Transverse colon (tissue), 4 donors: Measurements from ENCODE around the gene TMTC2. TPM values are rescaled to one million over a fixed set of nuclear protein-coding genes. Genes with fewer than 3 reads are reported as not detected.

Source experiments
- DNase-seq: peaks from one replicate; pipeline ENCODE4 v3.0.0-alpha.2; 2019
- H3K27ac ChIP-seq, 4 donors: fragments of 200-600 bp; sonication (generic); 2 replicates each; pipeline ENCODE4 v1.5.1; 2016 to 2018; ENCODE audit warnings: inconsistent platforms in 4 of 4
- H3K27me3 ChIP-seq: fragments of 200-600 bp; sonication (generic); 2 replicates; pipeline ENCODE4 v1.5.1; 2017; ENCODE audit warnings: inconsistent platforms
- H3K36me3 ChIP-seq, 4 donors: fragments of 200-600 bp; sonication (generic); 2 replicates each; pipeline ENCODE4 v1.5.1; 2017 to 2019; ENCODE audit warnings: inconsistent platforms in 4 of 4
- H3K4me1 ChIP-seq, 4 donors: fragments of 200-600 bp; sonication (generic); 2 replicates each; pipeline ENCODE4 v1.5.1; 2017 to 2020; ENCODE audit warnings: inconsistent platforms in 4 of 4
- H3K4me3 ChIP-seq, 4 donors: fragments of 200-600 bp; sonication (generic); 1 replicate in 1 of 4; 2 replicates in 3 of 4; pipeline versions ENCODE4 v1.5.1 to v1.6.1; 2017 to 2019; ENCODE audit warnings: inconsistent platforms in 4 of 4
- H3K9me3 ChIP-seq, 2 donors: fragments of 200-600 bp; sonication (generic); 2 replicates each; pipeline ENCODE4 v1.5.1; 2017 to 2019; ENCODE audit warnings: inconsistent platforms in 2 of 2
- CTCF ChIP-seq, 5 experiments: fragments of 200-600 bp in 3 of 5; fragments of 450-650 bp in 2 of 5; sonication (generic) in 3 of 5; IDR thresholded peaks; 1 replicate in 2 of 5; 2 replicates in 3 of 5; pipeline ENCODE4 v1.5.1; 2016 to 2017; ENCODE audit warnings: antibody characterized with exemption in 5 of 5, inconsistent platforms in 3 of 5, mild to moderate bottlenecking in 2 of 5, moderate library complexity in 1 of 5
- EP300 ChIP-seq: sonication (generic); formaldehyde crosslinking; IDR thresholded peaks from one replicate; pipeline ENCODE4 v1.6.1; 2017; ENCODE audit warnings: antibody characterized with exemption, low read depth
- POLR2A ChIP-seq: fragments of 450-650 bp; IDR thresholded peaks from one replicate; pipeline ENCODE4 v1.6.1; 2016; ENCODE audit warnings: antibody characterized with exemption, mild to moderate bottlenecking, moderate library complexity
- POLR2AphosphoS5 ChIP-seq, 3 donors: sonication (generic); formaldehyde crosslinking; IDR thresholded peaks; one replicate each; pipeline ENCODE4 v1.6.1; 2016; ENCODE audit warnings: antibody characterized with exemption in 3 of 3
- WGBS, 2 donors: methylation state at CpG; one replicate each; pipeline ENCODE4 v1.1.5; 2018; ENCODE audit warnings: low coverage in 1 of 2; 5-methylcytosine and 5-hydroxymethylcytosine counted together
- in situ Hi-C, 4 donors: fragments of 200-750 bp; cut with MboI; loops; one replicate each; pipeline versions ENCODE4 v1.15.0 to v1.15.1; 2017; ENCODE audit warnings: low sequenced_read_pairs in 3 of 4, low pct_ligation_motif_present in 1 of 4, low pct_unique_long_range_greater_than_20kb in 1 of 4
- intact Hi-C: fragments of 100-400 bp; cut with DNase I; formaldehyde crosslinking; loops from one replicate; pipeline ENCODE4 v1.15.1; 2023; ENCODE audit warnings: low total_unique reads
- total RNA-seq, 4 donors: library from RNA; depleted of rRNA; stranded (reverse); fragments of >200 nt; gene quantifications; one replicate each; pipeline ENCODE4 v1.1.0, GENCODE V29; 2016

TMTC2 gene
- total RNA-seq, 4 donors from 2014 or later: 11.3 to 19.8 (median 17.1) TPM

DNA sequence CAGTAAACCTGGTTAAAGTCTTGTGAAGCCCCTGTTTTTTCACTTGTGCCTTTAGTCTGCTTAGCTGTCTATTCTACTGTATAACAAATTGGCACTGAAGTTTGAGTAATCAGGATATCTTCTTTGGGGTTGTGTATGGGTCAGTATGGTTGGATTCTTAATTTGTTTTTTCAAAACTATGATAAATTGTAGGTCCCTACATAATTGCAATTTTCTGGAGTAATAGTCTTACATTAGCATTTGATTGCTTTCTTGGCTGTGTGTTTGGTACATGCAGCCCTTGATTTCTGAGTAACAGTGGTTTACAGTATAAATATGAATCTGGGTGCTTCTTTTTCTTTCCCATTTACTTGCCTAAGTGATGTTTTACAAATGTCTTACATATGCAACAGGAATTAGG lies 186.6 kb downstream of the TMTC2 start:
- DNase-seq: no peak
- intact Hi-C loops (no loop called here), in situ Hi-C loops (no loop called here)
- TF ChIP-seq POLR2AphosphoS5 (IDR thresholded peaks at IDR 0.05): no peak
- Histone ChIP-seq H3K4me1 (peaks cover 0 to 22% (median 3%) of the 10 kb centered on the region in 4 donors), H3K36me3 (no peaks in the 10 kb centered on the region), H3K4me3 (no peak overlapping the region), H3K27ac (no peak overlapping the region), H3K9me3 (no peaks in the 10 kb centered on the region), H3K27me3 (no peaks in the 10 kb centered on the region)

DNA sequence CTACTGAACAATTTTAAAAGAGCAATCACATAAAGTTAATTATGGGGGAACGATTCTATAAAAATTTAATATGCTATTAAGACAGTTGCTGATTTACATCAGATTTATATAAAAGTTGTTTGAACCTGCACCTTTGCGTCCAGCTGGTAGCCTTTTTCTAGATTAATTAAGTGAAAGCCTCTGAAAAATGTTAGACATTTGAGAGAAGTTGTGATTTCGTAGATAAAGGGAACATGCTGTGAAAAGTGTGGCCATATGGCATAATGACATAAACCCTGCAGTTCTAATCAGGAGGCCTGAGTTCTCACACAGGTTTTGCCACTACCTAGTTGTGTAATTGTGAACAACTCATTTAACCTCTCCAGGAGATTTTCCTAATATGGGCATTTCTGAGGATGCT lies 187.2 kb downstream of the TMTC2 start:
- H3K27ac ChIP-seq: no peak overlapping the region
- in situ Hi-C loops (no loop called here), intact Hi-C loops (no loop called here)
- H3K27me3 ChIP-seq: no peaks in the 10 kb centered on the region
- peaks cover 0 to 22% (median 3%) of the 10 kb centered on the region in 4 donors for H3K4me1 ChIP-seq
- DNase-seq: no peak
- H3K36me3 ChIP-seq: no peaks in the 10 kb centered on the region
- H3K4me3 ChIP-seq: no peak overlapping the region
- WGBS, 2 donors: 84 to 89% methylated on average over 3 of the region's 3 CpGs
- no peaks in the 10 kb centered on the region for H3K9me3 ChIP-seq
- no peak for TF ChIP-seq POLR2AphosphoS5 (IDR thresholded peaks at IDR 0.05)

GRCh38 chr12:82874945-82875344 lies 188.2 kb downstream of the TMTC2 start:
- in situ Hi-C loops: no loop called here
- WGBS, 2 donors: 62 to 80% methylated on average over 1 of the region's 1 CpG
- peaks cover 0 to 26% (median 3%) of the 10 kb centered on the region in 4 donors for H3K4me1 ChIP-seq

GRCh38 chr12:82876075-82876474 lies 189.4 kb downstream of the TMTC2 start:
- Histone ChIP-seq H3K9me3 (no peaks in the 10 kb centered on the region), H3K4me3 (no peak overlapping the region), H3K36me3 (no peaks in the 10 kb centered on the region), H3K27ac (no peak overlapping the region), H3K4me1 (peaks cover 0 to 23% (median 5%) of the 10 kb centered on the region in 4 donors), H3K27me3 (no peaks in the 10 kb centered on the region)
- intact Hi-C loops (no loop called here), in situ Hi-C loops (no loop called here)
- 73% methylated on average over 2 of the region's 2 CpGs for WGBS, 2 donors
- TF ChIP-seq POLR2AphosphoS5 (IDR thresholded peaks at IDR 0.05) (no peak), POLR2A (no peak), EP300 (no peak), CTCF (IDR thresholded peaks at IDR 0.05) (no peak)
- DNase-seq: no peak

More at GRCh38 chr12:82874945-82875344, 188.2 kb downstream of the TMTC2 start:
- H3K27ac ChIP-seq: no peak overlapping the region
- intact Hi-C loops: no loop called here
- DNase-seq: no peak
- H3K4me3 ChIP-seq: no peak overlapping the region
- H3K9me3 ChIP-seq: no peaks in the 10 kb centered on the region
- no peaks in the 10 kb centered on the region for H3K36me3 ChIP-seq
- H3K27me3 ChIP-seq: no peaks in the 10 kb centered on the region
- no peak for TF ChIP-seq EP300
- no peak for TF ChIP-seq CTCF (IDR thresholded peaks at IDR 0.05)
- no peak for TF ChIP-seq POLR2AphosphoS5 (IDR thresholded peaks at IDR 0.05)
- TF ChIP-seq POLR2A: no peak

DNA sequence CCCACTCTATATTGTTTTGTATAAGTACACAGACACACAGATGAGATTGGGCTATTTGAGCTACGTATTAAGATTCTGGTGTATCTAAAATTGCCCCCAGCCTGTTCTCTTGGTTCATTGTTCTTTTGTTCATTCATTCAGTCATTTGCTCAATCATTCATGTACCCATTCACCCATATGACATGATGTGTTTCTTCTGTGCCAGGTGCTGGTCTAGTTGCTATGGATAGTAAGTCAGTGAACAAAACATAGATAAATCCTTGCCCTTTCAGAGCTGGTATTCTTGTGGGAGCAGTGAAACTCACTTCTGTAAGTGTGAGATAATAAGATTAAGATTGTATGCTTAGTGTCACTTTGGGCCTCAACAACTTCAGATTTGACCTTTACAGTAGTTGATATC lies 191.3 kb downstream of the TMTC2 start:
- WGBS, 2 donors: 86 to 87% methylated on average over 1 of the region's 1 CpG
- intact Hi-C loops: no loop called here

More for the DNA sequence above, 191.3 kb downstream of the TMTC2 start:
- no peaks in the 10 kb centered on the region for H3K36me3 ChIP-seq
- in situ Hi-C loops: no loop called here
- no peak for TF ChIP-seq POLR2AphosphoS5 (IDR thresholded peaks at IDR 0.05)
- TF ChIP-seq POLR2A: no peak
- TF ChIP-seq CTCF (IDR thresholded peaks at IDR 0.05): no peak
- TF ChIP-seq EP300: no peak
- no peak overlapping the region for H3K4me3 ChIP-seq
- DNase-seq: no peak
- H3K27ac ChIP-seq: no peak overlapping the region
- H3K27me3 ChIP-seq: no peaks in the 10 kb centered on the region
- H3K9me3 ChIP-seq: no peaks in the 10 kb centered on the region
- H3K4me1 ChIP-seq: peaks cover 0 to 20% (median 5%) of the 10 kb centered on the region in 4 donors
